AG04450 (cell line): ENCODE data around the gene PPDPF. TPM values are rescaled to one million over a fixed set of nuclear protein-coding genes. Genes with fewer than 3 reads are reported as not detected.

ENCODE experiments used
- CTCF ChIA-PET: fragments of 300-600, 350-600 bp; formaldehyde crosslinking; extraction: SDS; loops from one replicate; lab custom pipeline; 2022; ENCODE audit warnings: antibody characterized with exemption, inconsistent platforms; lab: Charles Lee
- POLR2A ChIA-PET: fragments of 350-600 bp; formaldehyde crosslinking; extraction: SDS; loops from one replicate; lab custom pipeline; 2021; ENCODE audit warnings: antibody characterized with exemption, inconsistent platforms; lab: Yijun Ruan, JAX
- DNase-seq: peaks from one replicate; pipeline ENCODE4 v3.0.0-alpha.2; 2011; ENCODE audit warnings: low read depth, low spot score
- H3K27ac ChIP-seq: one replicate; pipeline ENCODE4 v1.5.1; 2012; ENCODE audit warnings: low read depth, low read length, control low read depth
- H3K27me3 ChIP-seq: one replicate; pipeline ENCODE4 v1.6.0; 2012; ENCODE audit warnings: low read length; ENCODE audit not compliant: control insufficient read depth, insufficient read depth
- H3K4me3 ChIP-seq: 2 replicates; pipeline ENCODE4 v1.5.1; 2011; ENCODE audit warnings: mild to moderate bottlenecking, low read depth, low read length, control low read depth
- H3K9me3 ChIP-seq: 2 replicates; pipeline ENCODE4 v1.5.1; 2012; ENCODE audit warnings: low read length; ENCODE audit not compliant: control insufficient read depth, insufficient read depth
- CTCF ChIP-seq: IDR thresholded peaks from 2 replicates; pipeline ENCODE4 v1.5.1; 2011; ENCODE audit warnings: low read depth, low read length, control low read depth, inconsistent platforms
- polyA plus RNA-seq: library from polyadenylated mRNA; depleted of rRNA; stranded (reverse); fragments of >200 nt; gene quantifications from 2 replicates; pipeline ENCODE4 v1.2.3, GENCODE V29; 2011

Gene PPDPF
- polyA plus RNA-seq, 1 experiment = 13.5 TPM

- no peak for DNase-seq
- no peak overlapping the region for H3K4me3 ChIP-seq
- CTCF ChIA-PET = interaction anchor here (0.7 kb wide), 1 partner anchor 302 kb away, joined by 3 read pairs; no protein-coding TSS in a partner anchor
- POLR2A ChIA-PET = no interaction called here
- TF ChIP-seq CTCF = no peak
- peaks cover 8% of the 10 kb centered on the region for H3K9me3 ChIP-seq
- no peak overlapping the region for H3K27ac ChIP-seq
- no peaks in the 10 kb centered on the region for H3K27me3 ChIP-seq
Measured at GRCh38 chr20:63525185-63525584, 4.6 kb downstream of the PPDPF start.

GRCh38 chr20:63525971-63526370, 5.4 kb downstream of the PPDPF start:
- H3K4me3 ChIP-seq = no peak overlapping the region
- no peak for TF ChIP-seq CTCF
- no peaks in the 10 kb centered on the region for H3K27me3 ChIP-seq
- H3K9me3 ChIP-seq = peaks cover 8% of the 10 kb centered on the region
- ChIA-PET CTCF (no interaction called here), POLR2A (no interaction called here)
- H3K27ac ChIP-seq = no peak overlapping the region
- DNase-seq = no peak

- no peak for TF ChIP-seq CTCF
- ChIA-PET POLR2A (no interaction called here), CTCF (interaction anchor here (2.8 kb wide), 1 partner anchor 11 kb away, joined by 9 read pairs; the partner anchor contains the start of gene PTK6)
- no peak for DNase-seq
- H3K9me3 ChIP-seq = peaks cover 8% of the 10 kb centered on the region
- H3K4me3 ChIP-seq = no peak overlapping the region
- H3K27me3 ChIP-seq = no peaks in the 10 kb centered on the region
- no peak overlapping the region for H3K27ac ChIP-seq
Measured at GRCh38 chr20:63527184-63527583, 6.6 kb downstream of the PPDPF start.

GRCh38 chr20:63529180-63529860, 8.8 kb downstream of the PPDPF start:
- no peaks in the 10 kb centered on the region; the same call in 1 of the 2 replicates for H3K9me3 ChIP-seq
- DNase-seq = no peak
- no peak for TF ChIP-seq CTCF
- peaks cover 2% of the 10 kb centered on the region for H3K27me3 ChIP-seq
- H3K27ac ChIP-seq = no peak overlapping the region
- CTCF ChIA-PET = interaction anchor here (2.8 kb wide), 1 partner anchor 9 kb away, joined by 9 read pairs; the partner anchor contains the start of gene PTK6
- H3K4me3 ChIP-seq = no peak overlapping the region
- POLR2A ChIA-PET = interaction anchor here (0.7 to 3.1 kb wide), 2 partner anchors 9 to 59 kb away, joined by 3 to 18 read pairs; partner anchors contain the start of gene PPDPF
